Epithelial cell of esophagus (primary cell): ENCODE data around the gene ENO2.

ENCODE experiments used
- DNase-seq: peaks from one replicate; pipeline ENCODE4 v3.0.0; 2010; ENCODE audit warnings: low read depth
- H3K4me3 ChIP-seq: 2 replicates; pipeline ENCODE4 v1.5.1; 2011; ENCODE audit warnings: mild to moderate bottlenecking, low read length, control low read depth
- TF ChIP-seq, protein P1 (sequence below): IDR thresholded peaks from 2 replicates; pipeline ENCODE4 v1.5.1; 2011; ENCODE audit warnings: low read depth, mild to moderate bottlenecking, low read length, control low read depth, inconsistent platforms; ENCODE audit not compliant: insufficient read depth; ENCODE audit errors: missing control alignments

Gene ENO2

DNA sequence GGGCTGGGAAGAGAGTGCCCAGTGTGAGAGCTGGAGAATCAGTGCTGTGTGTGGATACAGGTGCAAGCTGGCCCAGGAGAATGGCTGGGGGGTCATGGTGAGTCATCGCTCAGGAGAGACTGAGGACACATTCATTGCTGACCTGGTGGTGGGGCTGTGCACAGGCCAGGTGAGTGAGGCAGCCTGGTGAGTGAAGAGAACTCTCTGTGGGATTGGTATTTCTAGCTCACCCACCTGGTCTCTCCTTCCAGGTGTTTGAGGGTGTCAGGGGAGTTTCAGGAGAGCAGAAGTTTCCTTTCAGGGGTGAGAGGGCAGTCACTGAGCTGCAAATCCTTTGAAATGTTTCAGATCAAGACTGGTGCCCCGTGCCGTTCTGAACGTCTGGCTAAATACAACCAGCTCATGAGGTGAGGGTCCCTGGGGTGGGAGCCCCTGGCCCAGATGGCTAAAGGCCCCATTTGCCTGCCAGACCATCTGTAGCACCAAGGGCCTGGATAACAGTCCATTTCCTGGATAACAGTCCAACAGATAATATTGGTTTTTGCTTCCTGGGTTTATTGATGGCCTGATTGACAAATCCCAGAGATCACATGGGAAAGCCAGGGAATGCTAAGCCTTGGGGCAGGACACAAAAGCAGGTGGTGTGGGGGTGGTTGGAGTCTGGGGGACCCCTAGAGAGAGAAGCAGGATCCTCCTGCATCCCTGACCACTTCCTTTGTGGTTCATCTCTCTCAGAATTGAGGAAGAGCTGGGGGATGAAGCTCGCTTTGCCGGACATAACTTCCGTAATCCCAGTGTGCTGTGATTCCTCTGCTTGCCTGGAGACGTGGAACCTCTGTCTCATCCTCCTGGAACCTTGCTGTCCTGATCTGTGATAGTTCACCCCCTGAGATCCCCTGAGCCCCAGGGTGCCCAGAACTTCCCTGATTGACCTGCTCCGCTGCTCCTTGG, 7.9 kb downstream of the ENO2 start:
- DNase-seq, result no peak
- TF ChIP-seq, protein P1, sequence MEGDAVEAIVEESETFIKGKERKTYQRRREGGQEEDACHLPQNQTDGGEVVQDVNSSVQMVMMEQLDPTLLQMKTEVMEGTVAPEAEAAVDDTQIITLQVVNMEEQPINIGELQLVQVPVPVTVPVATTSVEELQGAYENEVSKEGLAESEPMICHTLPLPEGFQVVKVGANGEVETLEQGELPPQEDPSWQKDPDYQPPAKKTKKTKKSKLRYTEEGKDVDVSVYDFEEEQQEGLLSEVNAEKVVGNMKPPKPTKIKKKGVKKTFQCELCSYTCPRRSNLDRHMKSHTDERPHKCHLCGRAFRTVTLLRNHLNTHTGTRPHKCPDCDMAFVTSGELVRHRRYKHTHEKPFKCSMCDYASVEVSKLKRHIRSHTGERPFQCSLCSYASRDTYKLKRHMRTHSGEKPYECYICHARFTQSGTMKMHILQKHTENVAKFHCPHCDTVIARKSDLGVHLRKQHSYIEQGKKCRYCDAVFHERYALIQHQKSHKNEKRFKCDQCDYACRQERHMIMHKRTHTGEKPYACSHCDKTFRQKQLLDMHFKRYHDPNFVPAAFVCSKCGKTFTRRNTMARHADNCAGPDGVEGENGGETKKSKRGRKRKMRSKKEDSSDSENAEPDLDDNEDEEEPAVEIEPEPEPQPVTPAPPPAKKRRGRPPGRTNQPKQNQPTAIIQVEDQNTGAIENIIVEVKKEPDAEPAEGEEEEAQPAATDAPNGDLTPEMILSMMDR, result no peak
- H3K4me3 ChIP-seq, result no peak overlapping the region

DNA sequence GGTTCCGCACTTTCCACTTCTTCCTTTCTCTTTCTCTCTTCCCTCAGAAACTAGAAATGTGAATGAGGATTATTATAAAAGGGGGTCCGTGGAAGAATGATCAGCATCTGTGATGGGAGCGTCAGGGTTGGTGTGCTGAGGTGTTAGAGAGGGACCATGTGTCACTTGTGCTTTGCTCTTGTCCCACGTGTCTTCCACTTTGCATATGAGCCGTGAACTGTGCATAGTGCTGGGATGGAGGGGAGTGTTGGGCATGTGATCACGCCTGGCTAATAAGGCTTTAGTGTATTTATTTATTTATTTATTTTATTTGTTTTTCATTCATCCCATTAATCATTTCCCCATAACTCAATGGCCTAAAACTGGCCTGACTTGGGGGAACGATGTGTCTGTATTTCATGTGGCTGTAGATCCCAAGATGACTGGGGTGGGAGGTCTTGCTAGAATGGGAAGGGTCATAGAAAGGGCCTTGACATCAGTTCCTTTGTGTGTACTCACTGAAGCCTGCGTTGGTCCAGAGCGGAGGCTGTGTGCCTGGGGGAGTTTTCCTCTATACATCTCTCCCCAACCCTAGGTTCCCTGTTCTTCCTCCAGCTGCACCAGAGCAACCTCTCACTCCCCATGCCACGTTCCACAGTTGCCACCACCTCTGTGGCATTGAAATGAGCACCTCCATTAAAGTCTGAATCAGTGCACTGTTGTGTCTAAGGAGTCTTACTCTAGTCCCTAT, 8.8 kb downstream of the ENO2 start:
- H3K4me3 ChIP-seq, result no peak overlapping the region
- TF ChIP-seq, protein P1, result no peak

DNA sequence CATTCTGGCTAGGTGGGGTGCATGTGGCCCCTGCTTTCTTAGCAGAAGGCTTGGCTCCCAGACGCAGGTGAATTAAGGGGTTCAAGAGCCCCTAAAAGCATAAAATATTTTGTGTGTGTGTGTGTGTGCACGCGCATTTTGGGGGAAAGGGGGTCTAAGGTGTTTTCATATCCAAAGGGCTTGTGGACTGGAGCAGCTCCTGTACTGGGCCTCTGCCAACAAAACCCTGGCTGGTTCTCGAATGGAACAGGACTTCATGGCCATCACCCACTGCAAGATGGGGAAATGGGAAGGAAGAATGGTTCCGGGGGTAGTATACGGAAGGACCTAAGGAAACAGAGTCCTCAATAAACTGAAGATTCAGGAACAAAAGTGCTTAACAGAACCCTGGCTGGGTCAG, 9.5 kb downstream of the ENO2 start:
- H3K4me3 ChIP-seq, result no peak overlapping the region
- no peak for DNase-seq
- TF ChIP-seq, protein P1, result no peak

More for the DNA sequence above, 8.8 kb downstream of the ENO2 start:
- no peak for DNase-seq

DNA sequence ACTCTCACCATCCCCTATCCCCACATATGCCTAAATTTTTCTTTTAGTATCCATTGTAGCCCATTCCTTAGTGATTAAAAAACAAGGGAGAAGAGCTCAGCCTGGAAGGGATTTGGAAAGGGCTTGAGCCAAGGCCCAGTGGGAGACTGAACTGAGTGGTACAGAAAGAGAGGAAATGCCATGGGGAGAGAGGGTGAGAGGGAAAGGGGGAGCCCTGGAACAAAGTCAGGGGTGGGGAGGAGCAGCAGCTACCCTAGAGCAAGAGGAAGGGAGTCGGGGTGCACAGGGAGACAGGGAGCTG, 10.8 kb downstream of the ENO2 start:
- TF ChIP-seq, protein P1, result no peak
- no peak for DNase-seq
- peak overlapping the region; percentile 61 for H3K4me3 ChIP-seq

DNA sequence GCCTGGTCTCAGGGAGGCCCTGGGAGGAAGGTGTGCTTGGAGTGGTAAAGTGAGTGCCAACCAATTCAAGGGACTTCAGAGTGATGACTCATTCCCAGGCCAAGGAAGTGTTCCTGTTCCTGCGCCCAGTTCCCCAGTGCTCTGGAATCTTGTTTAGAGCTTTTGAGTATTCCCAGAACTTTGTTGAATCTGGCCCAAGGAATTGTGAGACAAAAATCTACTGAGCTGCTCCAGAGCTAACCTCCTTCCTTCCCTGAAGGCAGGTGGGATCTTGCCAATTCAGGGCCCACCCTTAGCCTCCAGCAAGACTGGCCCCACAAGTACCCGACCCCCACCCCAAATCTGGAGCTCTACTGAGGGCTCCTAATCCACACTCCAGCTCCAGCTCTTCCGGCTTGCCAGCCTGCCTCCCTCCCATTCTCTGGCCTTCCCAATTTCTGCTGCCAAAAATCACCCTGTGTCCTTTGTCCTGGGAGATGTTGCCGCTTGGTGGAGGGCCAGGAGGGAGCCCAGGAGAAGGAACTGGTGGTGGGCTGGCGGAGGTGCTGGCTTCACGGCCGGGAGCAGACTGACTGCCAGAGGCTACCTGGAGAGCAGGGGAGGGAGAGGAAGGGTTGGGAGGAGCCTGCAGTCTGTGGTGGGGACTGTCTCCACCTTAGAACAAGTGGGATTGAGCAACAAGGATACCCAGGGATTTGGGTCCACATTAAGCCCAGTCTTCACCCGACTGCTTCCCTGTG, 11.3 kb downstream of the ENO2 start:
- TF ChIP-seq, protein P1, result no peak
- peak; percentile 89 for DNase-seq
- H3K4me3 ChIP-seq, result peak overlapping the region; percentile 61

DNA sequence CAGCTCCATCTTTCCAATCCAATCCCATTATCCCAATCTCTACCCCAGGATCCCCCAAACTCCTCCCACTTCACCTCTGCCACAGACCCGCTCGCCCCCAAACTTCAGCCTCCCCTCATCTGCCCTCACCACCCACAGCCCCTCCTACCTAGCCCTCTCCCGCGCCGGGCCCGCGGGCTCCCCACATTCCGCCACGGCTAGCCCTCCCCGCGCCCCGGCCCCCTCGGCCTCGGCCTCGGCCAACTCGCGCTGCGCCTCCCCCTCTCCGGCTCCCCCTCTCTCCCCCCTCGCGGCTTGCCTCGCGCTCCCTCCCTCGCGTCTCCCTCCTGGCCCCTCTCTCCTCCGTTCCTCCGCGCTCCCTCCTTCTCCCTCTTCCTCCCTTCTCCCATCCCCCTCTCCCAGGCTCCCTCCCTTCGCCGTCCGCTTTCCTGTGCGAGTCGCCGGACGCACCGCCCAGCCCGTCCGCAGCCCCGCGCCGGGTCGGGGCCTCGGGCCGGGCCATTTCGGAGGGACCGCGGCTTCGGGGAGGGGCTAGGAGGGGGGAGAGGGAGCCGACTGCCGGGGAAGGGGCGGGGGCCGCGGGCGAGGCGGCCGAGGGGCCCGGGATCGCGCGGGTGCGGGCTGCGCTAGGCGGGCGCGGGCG, 13.1 kb downstream of the ENO2 start, which contains the start of gene ATN1:
ATN1 (plus strand) TSS at position 581 of the 643 bp plus-strand sequence. CDS start 6,043 bp downstream, outside the sequence.
- TF ChIP-seq, protein P1, result no peak
- H3K4me3 ChIP-seq, result peak within 1 kb of the TSS; percentile 81
- DNase-seq, result peak; percentile 48
